MM.1S (cell line): ENCODE results near the gene ASIC4.

Experiments used
- EZH2 ChIP-seq: fragments of 300-600 bp; sonication (generic); optimal IDR thresholded peaks from 2 replicates; pipeline ENCODE3; 2017; ENCODE audit warnings: low read depth, mild to moderate bottlenecking, antibody characterized with exemption, low read length, mixed read lengths
- EZH2phosphoT487 ChIP-seq: fragments of 300-600 bp; sonication (generic); IDR thresholded peaks from 2 replicates; pipeline ENCODE4 v1.6.1; 2018; ENCODE audit warnings: antibody characterized with exemption, low read length
- TF ChIP-seq, protein P1 (sequence below): fragments of 300-600 bp; sonication (generic); IDR thresholded peaks from 2 replicates; pipeline ENCODE4 v1.5.1; 2016; ENCODE audit warnings: antibody characterized with exemption, low read length, mixed read lengths

DNA sequence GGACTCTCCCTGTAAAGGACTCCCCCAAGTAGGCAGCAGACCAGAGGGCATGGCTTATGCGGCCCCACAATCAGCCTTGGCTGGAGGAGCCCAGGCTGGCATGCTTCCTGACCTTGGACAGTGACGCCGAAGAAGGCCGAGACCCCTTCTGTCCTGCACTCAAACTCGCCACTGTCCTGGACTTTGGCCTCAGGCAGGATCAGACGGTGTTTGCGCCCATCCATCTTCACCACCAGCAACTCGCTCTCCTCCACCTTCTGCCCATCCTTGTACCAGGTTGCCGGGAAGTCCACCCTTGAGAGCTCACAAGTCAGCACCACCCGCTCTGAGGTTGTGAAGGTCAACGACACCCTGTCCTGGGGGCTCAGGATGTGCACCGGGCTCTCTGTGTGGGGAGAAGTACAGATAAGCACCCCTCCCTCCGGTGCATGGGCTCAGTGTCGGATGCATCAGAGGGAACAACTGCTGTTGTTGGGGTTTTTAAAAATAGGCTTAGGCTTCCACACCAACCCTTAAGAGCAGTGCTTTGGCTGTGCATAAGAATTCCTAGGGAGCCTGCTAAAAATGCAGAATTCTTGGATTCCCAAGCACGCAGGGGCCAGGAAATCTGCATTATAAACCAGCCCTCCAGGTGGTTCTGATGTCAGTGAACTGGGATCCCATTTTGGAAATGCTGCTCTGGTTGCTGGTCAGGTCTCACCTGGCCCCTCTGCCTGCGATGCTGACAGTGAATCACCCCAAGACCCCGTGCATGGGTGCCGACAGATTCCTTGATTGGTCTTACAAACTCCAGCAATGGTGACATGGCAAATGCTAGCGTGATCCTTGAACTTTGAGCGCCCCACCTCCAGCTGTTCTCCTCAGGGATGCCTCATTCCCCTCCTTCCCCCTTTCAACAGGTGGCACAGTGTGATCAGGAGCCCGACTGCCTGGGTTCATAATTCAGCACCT lies 51.1 kb downstream of the ASIC4 start:
- TF ChIP-seq, protein P1, sequence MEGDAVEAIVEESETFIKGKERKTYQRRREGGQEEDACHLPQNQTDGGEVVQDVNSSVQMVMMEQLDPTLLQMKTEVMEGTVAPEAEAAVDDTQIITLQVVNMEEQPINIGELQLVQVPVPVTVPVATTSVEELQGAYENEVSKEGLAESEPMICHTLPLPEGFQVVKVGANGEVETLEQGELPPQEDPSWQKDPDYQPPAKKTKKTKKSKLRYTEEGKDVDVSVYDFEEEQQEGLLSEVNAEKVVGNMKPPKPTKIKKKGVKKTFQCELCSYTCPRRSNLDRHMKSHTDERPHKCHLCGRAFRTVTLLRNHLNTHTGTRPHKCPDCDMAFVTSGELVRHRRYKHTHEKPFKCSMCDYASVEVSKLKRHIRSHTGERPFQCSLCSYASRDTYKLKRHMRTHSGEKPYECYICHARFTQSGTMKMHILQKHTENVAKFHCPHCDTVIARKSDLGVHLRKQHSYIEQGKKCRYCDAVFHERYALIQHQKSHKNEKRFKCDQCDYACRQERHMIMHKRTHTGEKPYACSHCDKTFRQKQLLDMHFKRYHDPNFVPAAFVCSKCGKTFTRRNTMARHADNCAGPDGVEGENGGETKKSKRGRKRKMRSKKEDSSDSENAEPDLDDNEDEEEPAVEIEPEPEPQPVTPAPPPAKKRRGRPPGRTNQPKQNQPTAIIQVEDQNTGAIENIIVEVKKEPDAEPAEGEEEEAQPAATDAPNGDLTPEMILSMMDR: no peak
- TF ChIP-seq EZH2phosphoT487 (no peak), EZH2 (no peak)
